HEK293 (cell line): ENCODE measurements around the gene SULT1A2.

Experiments used
- EGR2 ChIP-seq: fragments of 450-650 bp; formaldehyde crosslinking; IDR thresholded peaks from 2 replicates; pipeline ENCODE4 v1.5.1; 2016; ENCODE audit warnings: low read depth, missing biosample characterization, missing genetic modification characterization
- GLIS1 ChIP-seq: fragments of 450-650 bp; formaldehyde crosslinking; IDR thresholded peaks from 2 replicates; pipeline ENCODE4 v1.5.1; 2016; ENCODE audit warnings: missing biosample characterization, missing genetic modification characterization
- IKZF3 ChIP-seq: fragments of 450-650 bp; IDR thresholded peaks from 2 replicates; pipeline ENCODE4 v1.5.0; 2018; ENCODE audit warnings: missing biosample characterization, mild to moderate bottlenecking, missing genetic modification characterization, moderate library complexity
- PATZ1 ChIP-seq: fragments of 450-650 bp; formaldehyde crosslinking; IDR thresholded peaks from 2 replicates; pipeline ENCODE4 v1.5.1; 2016; ENCODE audit warnings: missing biosample characterization, missing genetic modification characterization
- SCRT2 ChIP-seq: fragments of 450-650 bp; formaldehyde crosslinking; IDR thresholded peaks from 2 replicates; pipeline ENCODE4 v1.5.1; 2016; ENCODE audit warnings: missing biosample characterization, missing genetic modification characterization
- ZBTB1 ChIP-seq: fragments of 450-650 bp; formaldehyde crosslinking; IDR thresholded peaks from 2 replicates; pipeline ENCODE4 v1.5.1; 2016; ENCODE audit warnings: missing biosample characterization, missing genetic modification characterization
- ZBTB48 ChIP-seq: fragments of 450-650 bp; formaldehyde crosslinking; IDR thresholded peaks from 2 replicates; pipeline ENCODE4 v1.5.1; 2016; ENCODE audit warnings: missing biosample characterization, missing genetic modification characterization
- ZBTB7A ChIP-seq: fragments of 450-650 bp; formaldehyde crosslinking; IDR thresholded peaks from 2 replicates; pipeline ENCODE4 v1.5.1; 2016; ENCODE audit warnings: low read depth, missing biosample characterization, missing genetic modification characterization
- ZBTB8A ChIP-seq: fragments of 450-650 bp; formaldehyde crosslinking; IDR thresholded peaks from 2 replicates; pipeline ENCODE4 v1.5.1; 2016; ENCODE audit warnings: missing biosample characterization, missing genetic modification characterization
- ZEB2 ChIP-seq: fragments of 450-650 bp; formaldehyde crosslinking; IDR thresholded peaks from 2 replicates; pipeline ENCODE4 v1.5.1; 2016; ENCODE audit warnings: missing biosample characterization, missing genetic modification characterization
- ZFP37 ChIP-seq: fragments of 450-650 bp; formaldehyde crosslinking; IDR thresholded peaks from 2 replicates; pipeline ENCODE4 v1.5.1; 2016; ENCODE audit warnings: missing biosample characterization, missing genetic modification characterization
- ZFP69B ChIP-seq: fragments of 450-650 bp; formaldehyde crosslinking; IDR thresholded peaks from 2 replicates; pipeline ENCODE4 v1.5.1; 2016; ENCODE audit warnings: missing biosample characterization, missing genetic modification characterization
- ZNF10 ChIP-seq: fragments of 450-650 bp; formaldehyde crosslinking; IDR thresholded peaks from 2 replicates; pipeline ENCODE4 v1.5.1; 2017; ENCODE audit warnings: missing biosample characterization, missing genetic modification characterization
- ZNF121 ChIP-seq: fragments of 450-650 bp; formaldehyde crosslinking; IDR thresholded peaks from 2 replicates; pipeline ENCODE4 v1.5.1; 2016; ENCODE audit warnings: missing biosample characterization, missing genetic modification characterization
- ZNF146 ChIP-seq: fragments of 450-650 bp; formaldehyde crosslinking; IDR thresholded peaks from 2 replicates; pipeline ENCODE4 v1.5.1; 2016; ENCODE audit warnings: missing biosample characterization, missing genetic modification characterization
- ZNF24 ChIP-seq: fragments of 450-650 bp; formaldehyde crosslinking; IDR thresholded peaks from 2 replicates; pipeline ENCODE4 v1.5.1; 2016; ENCODE audit warnings: missing biosample characterization, missing genetic modification characterization
- ZNF341 ChIP-seq: fragments of 450-650 bp; formaldehyde crosslinking; IDR thresholded peaks from 2 replicates; pipeline ENCODE4; 2016; ENCODE audit warnings: low read depth, missing biosample characterization, missing genetic modification characterization
- ZNF423 ChIP-seq: fragments of 450-650 bp; formaldehyde crosslinking; IDR thresholded peaks from 2 replicates; pipeline ENCODE4 v1.5.1; 2016; ENCODE audit warnings: missing biosample characterization, missing genetic modification characterization
- ZNF514 ChIP-seq: fragments of 450-650 bp; formaldehyde crosslinking; IDR thresholded peaks from 2 replicates; pipeline ENCODE4 v1.5.1; 2016; ENCODE audit warnings: missing biosample characterization, missing genetic modification characterization
- ZNF544 ChIP-seq: fragments of 450-650 bp; formaldehyde crosslinking; IDR thresholded peaks from 2 replicates; pipeline ENCODE4 v1.5.0; 2017; ENCODE audit warnings: missing biosample characterization, missing genetic modification characterization
- ZNF548 ChIP-seq: fragments of 450-650 bp; formaldehyde crosslinking; IDR thresholded peaks from 2 replicates; pipeline ENCODE4 v1.5.1; 2016; ENCODE audit warnings: missing biosample characterization, missing genetic modification characterization
- ZNF558 ChIP-seq: fragments of 450-650 bp; formaldehyde crosslinking; IDR thresholded peaks from 2 replicates; pipeline ENCODE4 v1.5.1; 2016; ENCODE audit warnings: missing biosample characterization, missing genetic modification characterization
- ZNF623 ChIP-seq: fragments of 450-650 bp; formaldehyde crosslinking; IDR thresholded peaks from 2 replicates; pipeline ENCODE4 v1.5.1; 2016; ENCODE audit warnings: missing biosample characterization, missing genetic modification characterization
- ZNF629 ChIP-seq: fragments of 450-650 bp; formaldehyde crosslinking; IDR thresholded peaks from 2 replicates; pipeline ENCODE4 v1.5.1; 2017; ENCODE audit warnings: missing biosample characterization, missing genetic modification characterization
- ZNF792 ChIP-seq: fragments of 450-650 bp; formaldehyde crosslinking; IDR thresholded peaks from 2 replicates; pipeline ENCODE4 v1.5.1; 2016; ENCODE audit warnings: missing biosample characterization, missing genetic modification characterization
- ZSCAN23 ChIP-seq: fragments of 450-650 bp; formaldehyde crosslinking; IDR thresholded peaks from 2 replicates; pipeline ENCODE4 v1.5.1; 2016; ENCODE audit warnings: missing biosample characterization, missing genetic modification characterization
- ZSCAN30 ChIP-seq: fragments of 450-650 bp; IDR thresholded peaks from 2 replicates; pipeline ENCODE4 v1.5.1; 2018; ENCODE audit warnings: missing biosample characterization, mild to moderate bottlenecking, missing genetic modification characterization, moderate library complexity
- TF ChIP-seq, protein P1 (sequence below): fragments of 450-650 bp; formaldehyde crosslinking; IDR thresholded peaks from 2 replicates; pipeline ENCODE4 v1.5.1; 2016; ENCODE audit warnings: missing biosample characterization, missing genetic modification characterization
- TF ChIP-seq, protein P2 (sequence below): IDR thresholded peaks from 2 replicates; pipeline ENCODE4 v1.6.1; 2011; ENCODE audit warnings: mild to moderate bottlenecking, low read depth, low read length, borderline replicate concordance
- TF ChIP-seq, protein P3 (sequence below): fragments of 450-650 bp; formaldehyde crosslinking; IDR thresholded peaks from 2 replicates; pipeline ENCODE4 v1.5.1; 2016; ENCODE audit warnings: missing biosample characterization, missing genetic modification characterization, borderline replicate concordance
- TF ChIP-seq, protein P4 (sequence below): fragments of 450-650 bp; formaldehyde crosslinking; IDR thresholded peaks from 2 replicates; pipeline ENCODE4 v1.5.1; 2016; ENCODE audit warnings: missing biosample characterization, missing genetic modification characterization
- TF ChIP-seq, protein P5 (sequence below): fragments of 450-650 bp; formaldehyde crosslinking; IDR thresholded peaks from 2 replicates; pipeline ENCODE4 v1.5.1; 2016; ENCODE audit warnings: missing biosample characterization, missing genetic modification characterization

The SULT1A2 gene

GRCh38 chr16:28553776-28554633, 42.8 kb downstream of the SULT1A2 start, which contains the start of gene SGF29 (continued):
- peak; percentile 29 for TF ChIP-seq PATZ1 (tag by site-specific recombination)
- TF ChIP-seq GLIS1 (tag by site-specific recombination) = peak; percentile 72; the same call in 1 of the 2 replicates
- no peak for TF ChIP-seq ZNF792 (tag by site-specific recombination)
- TF ChIP-seq ZNF558 (tag by site-specific recombination) = no peak
- 0 out of 2 replicates have a peak, but pooled peaks have one; percentile 45 for TF ChIP-seq ZFP69B (tag by site-specific recombination)
- TF ChIP-seq, protein P1, sequence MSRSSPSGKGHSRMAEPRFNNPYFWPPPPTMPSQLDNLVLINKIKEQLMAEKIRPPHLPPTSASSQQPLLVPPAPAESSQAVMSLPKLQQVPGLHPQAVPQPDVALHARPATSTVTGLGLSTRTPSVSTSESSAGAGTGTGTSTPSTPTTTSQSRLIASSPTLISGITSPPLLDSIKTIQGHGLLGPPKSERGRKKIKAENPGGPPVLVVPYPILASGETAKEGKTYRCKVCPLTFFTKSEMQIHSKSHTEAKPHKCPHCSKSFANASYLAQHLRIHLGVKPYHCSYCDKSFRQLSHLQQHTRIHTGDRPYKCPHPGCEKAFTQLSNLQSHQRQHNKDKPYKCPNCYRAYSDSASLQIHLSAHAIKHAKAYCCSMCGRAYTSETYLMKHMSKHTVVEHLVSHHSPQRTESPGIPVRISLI = peak; percentile 100
- TF ChIP-seq ZNF121 (tag by site-specific recombination) = no peak
- no peak for TF ChIP-seq ZNF10 (tag by site-specific recombination)
- TF ChIP-seq IKZF3 (tag by site-specific recombination) = peak; percentile 52; the same call in 1 of the 2 replicates
- TF ChIP-seq, protein P2, sequence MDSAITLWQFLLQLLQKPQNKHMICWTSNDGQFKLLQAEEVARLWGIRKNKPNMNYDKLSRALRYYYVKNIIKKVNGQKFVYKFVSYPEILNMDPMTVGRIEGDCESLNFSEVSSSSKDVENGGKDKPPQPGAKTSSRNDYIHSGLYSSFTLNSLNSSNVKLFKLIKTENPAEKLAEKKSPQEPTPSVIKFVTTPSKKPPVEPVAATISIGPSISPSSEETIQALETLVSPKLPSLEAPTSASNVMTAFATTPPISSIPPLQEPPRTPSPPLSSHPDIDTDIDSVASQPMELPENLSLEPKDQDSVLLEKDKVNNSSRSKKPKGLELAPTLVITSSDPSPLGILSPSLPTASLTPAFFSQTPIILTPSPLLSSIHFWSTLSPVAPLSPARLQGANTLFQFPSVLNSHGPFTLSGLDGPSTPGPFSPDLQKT = no peak
- TF ChIP-seq ZNF548 = no peak
- TF ChIP-seq ZNF544 (tag by site-specific recombination) = no peak
- TF ChIP-seq SCRT2 (tag by site-specific recombination) = no peak
- TF ChIP-seq ZNF423 (tag by site-specific recombination) = no peak
- TF ChIP-seq, protein P3, sequence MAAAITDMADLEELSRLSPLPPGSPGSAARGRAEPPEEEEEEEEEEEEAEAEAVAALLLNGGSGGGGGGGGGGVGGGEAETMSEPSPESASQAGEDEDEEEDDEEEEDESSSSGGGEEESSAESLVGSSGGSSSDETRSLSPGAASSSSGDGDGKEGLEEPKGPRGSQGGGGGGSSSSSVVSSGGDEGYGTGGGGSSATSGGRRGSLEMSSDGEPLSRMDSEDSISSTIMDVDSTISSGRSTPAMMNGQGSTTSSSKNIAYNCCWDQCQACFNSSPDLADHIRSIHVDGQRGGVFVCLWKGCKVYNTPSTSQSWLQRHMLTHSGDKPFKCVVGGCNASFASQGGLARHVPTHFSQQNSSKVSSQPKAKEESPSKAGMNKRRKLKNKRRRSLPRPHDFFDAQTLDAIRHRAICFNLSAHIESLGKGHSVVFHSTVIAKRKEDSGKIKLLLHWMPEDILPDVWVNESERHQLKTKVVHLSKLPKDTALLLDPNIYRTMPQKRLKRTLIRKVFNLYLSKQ (tag by site-specific recombination) = 0 out of 2 replicates have a peak, but pooled peaks have one; percentile 28
- peak; percentile 81 for TF ChIP-seq ZNF629 (tag by site-specific recombination)
- no peak for TF ChIP-seq EGR2 (tag by site-specific recombination)
- peak; percentile 93 for TF ChIP-seq ZEB2
- TF ChIP-seq, protein P4, sequence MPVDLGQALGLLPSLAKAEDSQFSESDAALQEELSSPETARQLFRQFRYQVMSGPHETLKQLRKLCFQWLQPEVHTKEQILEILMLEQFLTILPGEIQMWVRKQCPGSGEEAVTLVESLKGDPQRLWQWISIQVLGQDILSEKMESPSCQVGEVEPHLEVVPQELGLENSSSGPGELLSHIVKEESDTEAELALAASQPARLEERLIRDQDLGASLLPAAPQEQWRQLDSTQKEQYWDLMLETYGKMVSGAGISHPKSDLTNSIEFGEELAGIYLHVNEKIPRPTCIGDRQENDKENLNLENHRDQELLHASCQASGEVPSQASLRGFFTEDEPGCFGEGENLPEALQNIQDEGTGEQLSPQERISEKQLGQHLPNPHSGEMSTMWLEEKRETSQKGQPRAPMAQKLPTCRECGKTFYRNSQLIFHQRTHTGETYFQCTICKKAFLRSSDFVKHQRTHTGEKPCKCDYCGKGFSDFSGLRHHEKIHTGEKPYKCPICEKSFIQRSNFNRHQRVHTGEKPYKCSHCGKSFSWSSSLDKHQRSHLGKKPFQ (tag by site-specific recombination) = 0 out of 2 replicates have a peak, but pooled peaks have one; percentile 26
- no peak for TF ChIP-seq ZFP37 (tag by site-specific recombination)
- TF ChIP-seq ZNF623 (tag by site-specific recombination) = peak; percentile 17; the same call in 1 of the 2 replicates
- no peak for TF ChIP-seq ZBTB48 (tag by site-specific recombination)
- TF ChIP-seq, protein P5, sequence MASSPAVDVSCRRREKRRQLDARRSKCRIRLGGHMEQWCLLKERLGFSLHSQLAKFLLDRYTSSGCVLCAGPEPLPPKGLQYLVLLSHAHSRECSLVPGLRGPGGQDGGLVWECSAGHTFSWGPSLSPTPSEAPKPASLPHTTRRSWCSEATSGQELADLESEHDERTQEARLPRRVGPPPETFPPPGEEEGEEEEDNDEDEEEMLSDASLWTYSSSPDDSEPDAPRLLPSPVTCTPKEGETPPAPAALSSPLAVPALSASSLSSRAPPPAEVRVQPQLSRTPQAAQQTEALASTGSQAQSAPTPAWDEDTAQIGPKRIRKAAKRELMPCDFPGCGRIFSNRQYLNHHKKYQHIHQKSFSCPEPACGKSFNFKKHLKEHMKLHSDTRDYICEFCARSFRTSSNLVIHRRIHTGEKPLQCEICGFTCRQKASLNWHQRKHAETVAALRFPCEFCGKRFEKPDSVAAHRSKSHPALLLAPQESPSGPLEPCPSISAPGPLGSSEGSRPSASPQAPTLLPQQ (tag by site-specific recombination) = peak; percentile 86
- TF ChIP-seq ZBTB1 (tag by site-specific recombination) = peak; percentile 95
- peak; percentile 76 for TF ChIP-seq ZNF341 (tag by site-specific recombination)
- TF ChIP-seq ZBTB7A (tag by site-specific recombination) = peak; percentile 48; the same call in 1 of the 2 replicates
- 0 out of 2 replicates have a peak, but pooled peaks have one; percentile 63 for TF ChIP-seq ZBTB8A (tag by site-specific recombination)
- TF ChIP-seq ZSCAN30 (tag by site-specific recombination) = peak; percentile 86
- TF ChIP-seq ZNF24 = peak; percentile 88
- no peak for TF ChIP-seq ZNF514 (tag by site-specific recombination)
- TF ChIP-seq ZNF146 (tag by site-specific recombination) = peak; percentile 45; the same call in 1 of the 2 replicates
- 0 out of 2 replicates have a peak, but pooled peaks have one; percentile 17 for TF ChIP-seq ZSCAN23 (tag by site-specific recombination)
